ENCODE data around the gene RPL38.

RPL38 gene

DNA sequence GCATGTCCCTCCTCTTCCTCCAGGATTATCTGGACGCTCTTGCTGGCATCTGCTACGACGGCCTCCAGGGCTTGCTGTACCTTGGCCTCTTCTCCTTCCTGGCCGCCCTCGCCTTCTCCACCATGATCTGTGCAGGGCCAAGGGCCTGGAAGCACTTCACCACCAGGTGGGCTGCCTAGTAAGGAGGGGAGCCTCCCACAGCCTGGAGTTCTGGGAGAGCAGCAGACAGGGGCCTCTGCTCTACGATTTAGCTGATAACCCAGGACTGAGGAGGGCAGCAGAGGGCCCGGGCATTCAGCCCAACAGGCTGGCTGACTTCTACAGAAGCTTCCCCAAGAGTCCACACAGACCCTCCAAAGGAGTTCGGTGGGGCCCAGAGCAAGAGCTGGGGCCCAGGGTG is 48.7 kb downstream of the RPL38 start:
- DNase-seq = no peak

DNA sequence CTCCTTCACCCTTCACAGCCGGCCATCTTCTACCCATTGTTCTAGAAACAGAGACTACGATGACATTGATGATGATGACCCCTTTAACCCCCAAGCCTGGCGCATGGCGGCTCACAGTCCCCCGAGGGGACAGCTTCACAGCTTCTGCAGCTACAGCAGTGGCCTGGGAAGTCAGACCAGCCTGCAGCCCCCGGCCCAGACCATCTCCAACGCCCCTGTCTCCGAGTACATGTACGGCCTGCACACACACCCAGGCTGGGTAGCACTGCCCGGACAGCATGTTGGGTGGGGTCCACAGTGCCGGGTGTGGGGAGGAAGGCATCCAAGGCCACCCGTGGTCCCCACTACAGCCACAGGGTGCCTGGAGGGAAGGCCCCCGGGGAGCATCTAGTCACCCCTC is 49.6 kb downstream of the RPL38 start:
- no peak for DNase-seq

DNA sequence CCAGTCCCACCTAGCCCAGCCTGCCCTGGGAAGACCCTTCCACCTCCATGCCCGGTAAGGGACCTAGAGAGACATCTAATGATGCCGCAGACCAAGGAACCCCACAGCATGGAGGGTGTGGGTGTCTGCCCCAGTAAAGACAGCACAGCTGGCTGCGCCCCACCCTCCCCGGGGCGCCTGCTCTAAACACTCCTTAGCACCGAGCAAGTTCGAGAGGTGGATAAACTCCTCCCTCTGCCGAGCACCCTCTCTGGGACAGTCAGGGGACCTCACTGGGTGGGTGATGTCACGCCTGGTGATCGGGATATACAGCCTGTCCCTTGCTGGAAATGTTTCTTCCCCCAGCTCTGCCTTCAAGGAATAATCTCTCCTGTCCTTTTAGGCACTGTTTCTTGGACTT is 53.8 kb downstream of the RPL38 start:
- DNase-seq = no peak

DNA sequence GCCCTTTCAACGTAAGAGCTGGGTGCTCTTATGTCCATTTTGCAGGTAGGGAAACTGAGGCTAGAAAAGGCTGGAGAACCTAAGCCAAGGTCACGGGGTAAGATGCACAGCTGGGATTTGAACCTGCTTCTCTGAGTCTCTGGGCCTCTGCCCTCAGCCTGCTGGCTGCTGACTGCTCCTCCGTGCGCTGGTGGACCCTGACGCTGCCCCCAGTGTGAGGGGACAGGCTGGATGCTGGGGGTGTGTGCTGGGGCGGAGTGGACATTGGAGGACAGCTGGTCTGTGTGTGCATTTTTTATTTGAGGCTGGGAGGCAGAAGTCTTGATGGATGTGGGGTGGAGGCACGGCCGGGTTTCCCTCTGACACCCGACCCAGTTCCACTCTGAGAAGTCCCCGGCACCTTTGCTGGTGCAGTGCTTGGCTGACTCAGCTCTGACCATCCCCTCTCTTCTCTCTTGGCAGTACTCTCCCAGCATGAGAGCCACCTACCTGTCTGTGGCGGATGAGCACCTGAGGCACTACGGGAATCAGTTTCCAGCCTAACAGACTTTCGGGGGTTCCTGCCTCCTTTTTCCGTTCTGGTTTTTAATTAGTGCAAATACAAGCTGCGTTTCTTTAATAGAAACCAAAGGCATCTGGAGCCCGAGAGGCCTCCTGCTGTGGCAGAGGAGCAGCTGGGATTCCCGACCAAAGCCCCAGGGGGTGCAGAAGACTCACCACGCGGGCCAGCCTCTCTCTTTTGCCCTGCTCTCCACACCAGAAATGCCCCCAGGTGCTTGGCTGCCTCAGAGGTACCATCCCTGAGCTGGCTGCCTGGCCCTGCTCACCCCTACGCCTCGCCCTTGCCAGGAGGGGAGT is 56.4 kb downstream of the RPL38 start:
- DNase-seq = no peak
